ENCODE results near the gene CCDC88C. TPM values are rescaled to one million over a fixed set of nuclear protein-coding genes. Genes with fewer than 3 reads are reported as not detected.

The CCDC88C gene
- total RNA-seq, 1 experiment from 2014 or later, result 21.3 TPM

- Histone ChIP-seq H3K4me1 (ENCODE audit: control insufficient read depth, insufficient read depth, low read length) (no peaks in the 10 kb centered on the region), H3K9me3 (ENCODE audit: control insufficient read depth, insufficient read depth, low read depth, low read length) (no peaks in the 10 kb centered on the region), H3K4me3 (ENCODE audit: low read depth in 2 of 2, low read length in 2 of 2) (no peak overlapping the region), H3K36me3 (ENCODE audit: control insufficient read depth, insufficient read depth, low read length) (no peaks in the 10 kb centered on the region), H3K27me3 (ENCODE audit: control insufficient read depth, insufficient read depth, low read length) (no peaks in the 10 kb centered on the region), H3K27ac (ENCODE audit: low read length) (no peak overlapping the region)
- DNase-seq (ENCODE audit: low read depth, low spot score), result no peak
- in situ Hi-C loops (cut with HindIII; ENCODE audit: low pct_unique_long_range_greater_than_20kb, low sequenced_read_pairs) (no loop called here), intact Hi-C loops (cut with micrococcal nuclease; ENCODE audit: unreplicated experiment) (no loop called here)
- TF ChIP-seq REST (IDR thresholded peaks at IDR 0.05; ENCODE audit: insufficient read depth in 1 of 2, low read depth in 2 of 2, low read length in 1 of 2) (no peak), CTCF (IDR thresholded peaks at IDR 0.05) (no peak), POLR2AphosphoS5 (IDR thresholded peaks at IDR 0.05; ENCODE audit: low read depth, low read length) (no peak), SIN3A (IDR thresholded peaks at IDR 0.05; ENCODE audit: borderline replicate concordance, insufficient read depth, low read depth, low read length) (no peak), TCF7L2 (IDR thresholded peaks at IDR 0.05; ENCODE audit: low read depth, low read length) (no peak)
- BruUV-seq (replicated peaks), result no TSS peak
- no peak for ATAC-seq
- ChIA-PET POLR2A (no interaction called here), CTCF (interaction anchor here (0.5 to 1.3 kb wide), 3 partner anchors 18 to 235 kb away, joined by 3 to 5 read pairs (median 4); no protein-coding TSS in a partner anchor)
These were observed 76.3 kb downstream of the CCDC88C start for GRCh38 chr14:91341334-91341733.

- H3K9me3 ChIP-seq (ENCODE audit: control insufficient read depth, insufficient read depth, low read depth, low read length), result no peaks in the 10 kb centered on the region
- BruUV-seq (replicated peaks), result no TSS peak
- ATAC-seq, result no peak
- ChIA-PET POLR2A (no interaction called here), CTCF (no interaction called here)
- intact Hi-C loops (cut with micrococcal nuclease; ENCODE audit: unreplicated experiment) (no loop called here), in situ Hi-C loops (cut with HindIII; ENCODE audit: low pct_unique_long_range_greater_than_20kb, low sequenced_read_pairs) (no loop called here)
- TF ChIP-seq CTCF (IDR thresholded peaks at IDR 0.05) (no peak), SIN3A (IDR thresholded peaks at IDR 0.05; ENCODE audit: borderline replicate concordance, insufficient read depth, low read depth, low read length) (no peak), TCF7L2 (IDR thresholded peaks at IDR 0.05; ENCODE audit: low read depth, low read length) (no peak), POLR2AphosphoS5 (IDR thresholded peaks at IDR 0.05; ENCODE audit: low read depth, low read length) (no peak), REST (IDR thresholded peaks at IDR 0.05; ENCODE audit: insufficient read depth in 1 of 2, low read depth in 2 of 2, low read length in 1 of 2) (no peak)
- H3K27ac ChIP-seq (ENCODE audit: low read length), result no peak overlapping the region
- no peaks in the 10 kb centered on the region for H3K27me3 ChIP-seq (ENCODE audit: control insufficient read depth, insufficient read depth, low read length)
- no peaks in the 10 kb centered on the region for H3K4me1 ChIP-seq (ENCODE audit: control insufficient read depth, insufficient read depth, low read length)
- no peak overlapping the region for H3K4me3 ChIP-seq (ENCODE audit: low read depth in 2 of 2, low read length in 2 of 2)
- no peaks in the 10 kb centered on the region for H3K36me3 ChIP-seq (ENCODE audit: control insufficient read depth, insufficient read depth, low read length)
- DNase-seq (ENCODE audit: low read depth, low spot score), result no peak
These were observed 77.8 kb downstream of the CCDC88C start for GRCh38 chr14:91339671-91340369.
